Fibroblast of villous mesenchyme (primary cell): ENCODE data around the gene MROH7. TPM values are rescaled to one million over a fixed set of nuclear protein-coding genes. Genes with fewer than 3 reads are reported as not detected.
"Not testable (repeated sequence)": the region's sequence is repeated elsewhere in the genome, so short reads cannot be mapped to it uniquely, and the experiment has no call there.

Experiments used
- DNase-seq: peaks from one replicate; pipeline ENCODE4 v3.0.0-alpha.2; 2010; ENCODE audit warnings: low read depth
- H3K4me3 ChIP-seq: 2 replicates; pipeline ENCODE4 v1.5.1; 2011; ENCODE audit warnings: low read depth, mild to moderate bottlenecking, low read length
- total RNA-seq: library from RNA; depleted of rRNA; stranded (reverse); fragments of >200 nt; gene quantifications from 2 replicates; pipeline ENCODE4 v1.2.3, GENCODE V29; 2012
- TF ChIP-seq, protein P1 (sequence below): IDR thresholded peaks from 2 replicates; pipeline ENCODE4 v1.5.1; 2012; ENCODE audit warnings: low read depth, mild to moderate bottlenecking, low read length; ENCODE audit not compliant: insufficient read depth

MROH7 gene
- total RNA-seq, 1 donor = under 0.01 TPM

DNA sequence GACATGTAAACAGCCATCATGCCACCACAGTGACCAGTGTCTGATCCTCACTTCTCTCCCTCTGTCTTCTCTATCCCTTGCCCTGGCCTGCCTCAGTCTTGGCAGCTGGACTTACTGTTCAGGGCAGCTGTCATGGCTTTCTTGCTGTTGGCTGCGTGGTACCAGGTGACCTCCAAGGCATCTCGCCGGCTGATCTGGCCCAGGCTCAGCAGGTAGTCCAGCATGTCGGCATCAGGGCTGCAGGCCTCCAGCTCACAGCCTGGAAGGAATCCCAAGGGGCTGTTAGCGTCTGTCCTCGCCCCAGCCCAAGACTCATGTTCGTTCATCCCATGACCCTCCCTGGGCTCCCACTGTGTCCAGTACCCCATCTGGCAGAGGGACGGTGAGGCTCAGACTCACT is 21.8 kb upstream of the MROH7 start:
- no peak for DNase-seq

DNA sequence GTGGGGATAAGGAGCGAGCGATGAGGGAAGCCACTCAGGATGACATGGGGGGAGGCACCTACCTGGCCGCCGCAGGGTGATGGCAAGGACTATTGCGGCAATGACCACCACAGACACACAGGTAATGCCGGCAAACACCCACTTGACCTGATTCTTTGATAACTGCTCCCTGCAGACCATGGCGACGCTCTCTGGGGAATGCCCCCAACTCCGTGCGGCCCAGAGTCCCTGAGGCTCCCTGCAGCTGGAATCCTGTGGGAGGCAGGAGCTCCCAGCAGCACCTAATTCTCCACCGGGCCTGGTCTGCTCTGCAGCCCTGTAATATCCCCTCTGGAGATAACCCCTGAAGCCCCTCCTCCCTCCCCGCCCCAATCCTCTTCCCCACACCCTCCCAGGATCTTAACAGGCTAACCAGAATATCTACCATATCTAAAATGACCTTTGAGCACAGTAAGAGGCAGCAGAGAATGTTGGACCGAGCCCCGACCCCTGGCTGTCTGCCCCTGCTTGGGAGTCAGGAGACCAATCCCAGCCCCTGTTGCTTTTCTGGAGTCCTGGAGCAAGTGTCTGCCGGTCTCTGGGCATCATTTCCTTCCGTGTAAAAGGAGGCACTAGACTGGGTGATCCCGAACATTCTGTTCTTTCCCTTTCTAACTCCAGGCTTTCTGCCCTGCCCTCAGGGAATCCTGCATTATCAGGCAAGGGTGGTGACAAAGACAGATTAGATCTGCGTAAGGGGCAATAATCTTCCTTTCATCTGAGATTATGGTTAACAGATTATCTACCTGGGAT is 18.2 kb upstream of the MROH7 start, which contains the start of gene FAM151A:
TSS of gene FAM151A (minus strand) at position 310 of the 792 bp plus-strand sequence. CDS start at position 180, 130 bp downstream.
- DNase-seq = no peak
- TF ChIP-seq, protein P1, sequence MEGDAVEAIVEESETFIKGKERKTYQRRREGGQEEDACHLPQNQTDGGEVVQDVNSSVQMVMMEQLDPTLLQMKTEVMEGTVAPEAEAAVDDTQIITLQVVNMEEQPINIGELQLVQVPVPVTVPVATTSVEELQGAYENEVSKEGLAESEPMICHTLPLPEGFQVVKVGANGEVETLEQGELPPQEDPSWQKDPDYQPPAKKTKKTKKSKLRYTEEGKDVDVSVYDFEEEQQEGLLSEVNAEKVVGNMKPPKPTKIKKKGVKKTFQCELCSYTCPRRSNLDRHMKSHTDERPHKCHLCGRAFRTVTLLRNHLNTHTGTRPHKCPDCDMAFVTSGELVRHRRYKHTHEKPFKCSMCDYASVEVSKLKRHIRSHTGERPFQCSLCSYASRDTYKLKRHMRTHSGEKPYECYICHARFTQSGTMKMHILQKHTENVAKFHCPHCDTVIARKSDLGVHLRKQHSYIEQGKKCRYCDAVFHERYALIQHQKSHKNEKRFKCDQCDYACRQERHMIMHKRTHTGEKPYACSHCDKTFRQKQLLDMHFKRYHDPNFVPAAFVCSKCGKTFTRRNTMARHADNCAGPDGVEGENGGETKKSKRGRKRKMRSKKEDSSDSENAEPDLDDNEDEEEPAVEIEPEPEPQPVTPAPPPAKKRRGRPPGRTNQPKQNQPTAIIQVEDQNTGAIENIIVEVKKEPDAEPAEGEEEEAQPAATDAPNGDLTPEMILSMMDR = no peak
- H3K4me3 ChIP-seq = no peak within 1 kb of the TSS

More for the DNA sequence above, 21.8 kb upstream of the MROH7 start:
- TF ChIP-seq, protein P1 = no peak
- H3K4me3 ChIP-seq = no peak overlapping the region

DNA sequence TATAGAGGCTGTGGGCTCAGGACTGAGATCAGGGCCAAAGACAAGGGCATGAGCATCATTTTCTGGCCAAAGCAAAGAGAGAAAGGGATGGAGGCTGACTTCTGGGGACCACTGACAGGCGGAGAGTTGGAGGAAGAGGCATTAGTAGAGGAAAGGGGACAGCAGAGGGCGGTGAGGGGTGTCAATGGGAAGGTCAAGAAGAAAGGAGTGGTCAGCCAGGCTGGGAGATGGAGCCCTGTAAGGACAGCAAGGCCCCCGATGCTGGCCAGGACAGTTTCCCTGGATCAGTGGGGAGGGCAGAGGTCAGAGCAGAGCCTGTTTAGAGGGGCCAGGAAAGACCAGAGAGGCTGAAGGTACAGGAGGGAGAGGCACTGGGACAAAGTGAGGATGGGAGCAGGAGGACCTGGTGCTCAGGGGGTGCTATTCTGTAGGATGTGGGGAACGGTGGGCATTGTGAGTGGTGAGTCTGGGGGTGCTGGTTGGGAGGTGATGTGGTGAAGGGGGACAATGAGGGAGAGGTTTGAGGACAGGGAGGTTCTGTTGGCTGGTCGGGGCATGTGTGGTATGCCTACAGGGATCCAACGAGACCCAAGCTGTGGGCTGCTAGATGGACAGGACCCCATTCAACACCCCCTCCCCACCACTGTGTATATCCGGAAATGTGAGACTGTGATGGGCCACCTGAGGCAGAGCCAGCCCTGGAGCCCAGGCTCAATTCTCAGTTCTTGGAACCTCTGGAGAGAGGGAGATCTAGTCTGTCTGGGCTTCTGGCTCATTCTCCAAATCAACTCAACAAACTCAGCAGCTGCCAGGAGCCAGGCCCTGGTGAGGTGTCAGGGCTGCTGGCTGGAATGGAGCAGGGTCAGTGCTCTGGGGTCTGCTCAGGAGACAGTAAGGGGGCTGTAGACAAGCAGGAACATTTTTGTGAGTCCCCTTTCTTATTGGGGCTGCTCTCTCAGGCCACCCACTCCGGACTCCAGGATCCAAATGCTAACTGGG is 16.8 kb upstream of the MROH7 start:
- TF ChIP-seq, protein P1 = no peak
- DNase-seq = no peak
- no peak overlapping the region for H3K4me3 ChIP-seq

DNA sequence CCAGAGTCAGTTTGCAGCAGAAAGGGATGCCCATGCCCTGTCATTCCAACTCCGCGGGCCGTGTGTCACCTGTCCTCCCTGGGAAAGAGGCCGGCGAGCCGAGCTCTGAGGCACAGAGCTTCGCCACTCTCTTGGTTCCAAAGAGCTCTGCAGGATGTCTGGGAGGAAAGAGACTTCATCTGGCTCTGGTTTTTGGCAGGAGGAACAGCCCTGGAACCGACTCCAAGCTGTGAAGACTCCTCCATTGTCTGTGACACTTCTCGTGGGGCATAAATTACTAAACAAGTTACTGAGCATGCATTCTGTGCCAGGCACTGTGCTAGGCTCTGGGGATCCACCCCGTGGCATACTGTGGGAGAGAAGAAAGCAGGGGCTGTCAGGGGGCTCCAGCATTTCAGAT is 14.4 kb upstream of the MROH7 start:
- no peak for DNase-seq
- TF ChIP-seq, protein P1 = no peak
- H3K4me3 ChIP-seq = no peak overlapping the region

DNA sequence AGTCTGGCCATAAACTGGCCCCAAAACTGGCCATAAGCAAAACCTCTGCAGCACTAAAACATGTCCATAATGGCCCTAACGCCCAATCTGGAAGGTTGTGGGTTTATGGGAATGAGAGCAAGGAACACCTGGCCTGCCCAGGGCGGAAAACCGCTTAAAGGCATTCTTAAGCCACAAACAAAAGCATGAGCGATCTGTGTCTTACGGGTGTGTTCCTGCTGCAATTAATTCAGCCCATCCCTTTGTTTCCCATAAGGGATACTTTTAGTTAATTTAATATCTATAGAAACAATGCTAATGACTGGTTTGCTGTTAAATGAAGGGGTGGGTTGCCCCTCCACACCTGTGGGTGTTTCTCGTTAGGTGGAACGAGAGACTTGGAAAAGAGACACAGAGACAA is 5.8 kb upstream of the MROH7 start:
- DNase-seq, H3K4me3 ChIP-seq: not testable (repeated sequence)

DNA sequence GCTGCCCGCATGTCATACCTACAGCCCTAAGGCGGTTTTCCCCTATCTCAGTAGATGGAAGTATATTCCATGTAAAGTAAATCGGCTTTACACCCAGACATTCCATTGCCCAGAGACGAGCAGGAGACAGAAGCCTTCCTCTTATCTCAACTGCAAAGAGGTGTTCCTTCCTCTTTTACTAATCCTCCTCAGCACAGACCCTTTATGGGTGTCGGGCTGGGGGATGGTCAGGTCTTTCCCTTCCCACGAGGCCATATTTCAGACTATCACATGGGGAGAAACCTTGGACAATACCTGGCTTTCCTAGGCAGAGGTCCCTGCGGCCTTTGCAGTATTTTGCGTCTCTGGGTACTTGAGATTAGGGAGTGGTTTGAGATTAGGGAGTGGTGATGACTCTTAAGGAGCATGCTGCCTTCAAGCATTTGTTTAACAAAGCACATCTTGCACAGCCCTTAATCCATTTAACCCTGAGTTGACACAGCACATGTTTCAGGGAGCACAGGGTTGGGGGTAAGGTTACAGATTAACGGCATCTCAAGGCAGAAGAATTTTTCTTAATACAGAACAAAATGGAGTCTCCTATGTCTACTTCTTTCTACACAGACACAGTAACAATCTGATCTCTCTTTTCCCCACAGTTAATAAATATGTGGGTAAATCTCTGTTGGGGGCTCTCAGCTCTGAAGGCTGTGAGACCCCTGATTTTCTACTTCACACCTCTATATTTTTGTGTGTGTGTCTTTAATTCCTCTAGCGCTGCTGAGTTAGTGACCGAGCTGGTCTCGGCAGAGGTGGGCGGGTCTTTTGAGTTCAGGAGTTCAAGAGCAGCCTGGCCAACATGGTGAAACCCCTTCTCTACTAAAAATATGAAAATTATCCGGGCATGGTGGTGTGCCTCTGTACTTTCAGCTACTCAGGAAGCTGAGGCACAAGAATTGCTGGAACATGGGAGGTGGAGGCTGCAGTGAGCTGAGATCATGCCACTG is 4.8 kb upstream of the MROH7 start:
- H3K4me3 ChIP-seq, DNase-seq: not testable (repeated sequence)

DNA sequence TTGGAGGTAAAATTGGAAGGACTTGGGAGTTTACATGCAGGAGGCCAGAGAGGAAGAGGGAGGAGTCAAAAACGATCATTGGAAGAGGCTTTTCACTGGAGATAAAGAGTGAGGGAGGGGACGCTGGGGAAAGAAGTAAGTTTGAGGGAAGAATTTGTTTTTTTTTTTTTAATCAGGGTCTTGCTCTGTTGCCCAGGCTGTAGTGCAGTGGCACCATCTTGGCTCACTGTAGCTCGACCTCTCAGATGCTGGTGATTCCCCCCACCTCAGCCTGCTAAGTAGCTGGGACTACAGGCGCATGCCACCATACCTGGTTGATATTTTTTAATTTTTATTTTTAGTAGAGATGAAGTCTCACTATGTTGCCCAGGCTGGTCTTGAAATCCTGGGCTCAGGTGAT is 1.2 kb upstream of the MROH7 start:
- TF ChIP-seq, protein P1 = no peak
- H3K4me3 ChIP-seq = no peak overlapping the region
- DNase-seq = no peak
